Measurements from ENCODE around the gene COL6A3.

GRCh38 chr2:237323656-237324055 lies 90.3 kb downstream of the COL6A3 start:
- TF ChIP-seq CTCF (IDR thresholded peaks at IDR 0.05) (no peak), EZH2 (IDR thresholded peaks at IDR 0.05; ENCODE audit: borderline replicate concordance, insufficient read depth, low read depth, low read length, poor library complexity, severe bottlenecking) (no peak)
